ENCODE data around the gene INMT.
"Not testable (repeated sequence)": the region's sequence is repeated elsewhere in the genome, so short reads cannot be mapped to it uniquely, and the experiment has no call there.

INMT gene

DNA sequence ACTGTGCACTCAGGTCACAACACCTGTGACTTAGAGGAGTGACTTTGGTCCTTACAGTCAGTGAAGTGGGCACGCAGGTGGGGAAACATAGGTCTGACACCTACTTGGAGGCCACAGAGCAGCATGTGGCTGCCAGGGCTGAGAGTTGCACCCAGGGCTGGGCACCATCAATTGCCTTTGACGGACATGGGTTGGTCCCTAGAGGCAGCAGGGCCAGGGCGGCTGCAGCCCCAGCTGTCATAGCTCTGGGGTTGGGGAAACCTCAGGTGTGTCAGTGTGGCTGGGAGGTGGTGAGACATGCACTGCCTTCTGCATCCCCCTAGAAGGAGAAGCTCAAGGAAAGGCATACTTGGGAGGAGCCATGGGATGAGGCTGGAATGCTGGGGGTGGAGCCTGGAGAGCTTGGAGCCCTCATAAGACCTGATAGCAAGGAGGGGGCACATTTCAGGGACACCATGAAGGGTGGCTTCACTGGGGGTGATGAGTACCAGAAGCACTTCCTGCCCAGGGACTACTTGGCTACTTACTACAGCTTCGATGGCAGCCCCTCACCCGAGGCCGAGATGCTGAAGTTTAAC lies at the start of gene INMT:
TSS of gene INMT (plus strand) at position 440 of the 578 bp plus-strand sequence. CDS start at position 456, 16 bp downstream.
- Mint-ChIP-seq H3K4me1 (ENCODE audit: low read depth) (no peaks in the 10 kb centered on the region), H3K36me3 (no peaks in the 10 kb centered on the region), H3K27ac (no peak within 1 kb of the TSS), H3K27me3 (no peaks in the 10 kb centered on the region), H3K9me3 (ENCODE audit: low read depth) (no peaks in the 10 kb centered on the region), H3K4me3 (no peak within 1 kb of the TSS)

DNA sequence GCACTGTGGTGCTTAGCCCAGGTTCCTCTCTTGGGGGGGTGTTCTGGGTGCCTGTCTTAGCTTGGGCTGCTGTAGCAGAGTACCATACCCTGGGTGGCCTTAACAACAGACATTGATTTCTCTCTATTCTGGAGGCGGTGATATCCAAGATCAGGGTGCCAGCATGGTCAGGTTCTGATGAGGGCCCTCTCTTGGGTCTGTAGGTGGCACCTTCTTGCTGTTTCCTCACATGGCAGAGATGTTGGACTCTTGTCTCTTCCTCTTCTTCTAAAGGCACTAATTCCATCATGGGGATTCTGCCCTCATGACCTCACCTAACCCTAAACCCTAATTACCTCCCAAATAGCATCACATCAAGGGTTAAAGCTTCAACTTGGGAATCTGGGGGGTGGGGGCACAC lies 49.7 kb upstream of the INMT start:
- no peak overlapping the region for H3K4me3 Mint-ChIP-seq
- H3K27me3 Mint-ChIP-seq = no peaks in the 10 kb centered on the region
- H3K9me3 Mint-ChIP-seq (ENCODE audit: low read depth) = no peaks in the 10 kb centered on the region
- no peaks in the 10 kb centered on the region for H3K36me3 Mint-ChIP-seq
- peaks cover 3% of the 10 kb centered on the region for H3K4me1 Mint-ChIP-seq (ENCODE audit: low read depth)
- H3K27ac Mint-ChIP-seq = no peak overlapping the region

DNA sequence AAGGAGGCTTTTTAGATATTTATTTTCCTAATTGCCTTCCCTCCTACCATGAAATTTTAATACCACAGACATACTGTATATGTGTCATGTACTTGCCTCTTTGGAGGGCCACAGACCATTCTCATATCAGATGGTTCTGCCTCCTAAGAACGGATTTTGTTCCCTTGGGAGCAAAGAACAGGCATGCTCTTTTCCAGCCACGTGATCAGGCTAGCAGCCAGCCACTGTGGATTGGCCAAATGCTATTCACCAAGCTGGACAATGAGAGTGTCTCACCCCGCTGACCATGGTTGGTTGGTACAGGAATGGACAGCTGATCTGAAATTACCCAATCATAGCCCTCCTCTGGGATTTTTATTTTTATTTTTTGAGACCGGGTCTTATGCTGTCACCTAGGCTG lies 48.2 kb upstream of the INMT start:
- Mint-ChIP-seq H3K4me3 (no peak overlapping the region), H3K4me1 (ENCODE audit: low read depth) (peaks cover 1% of the 10 kb centered on the region), H3K36me3 (no peaks in the 10 kb centered on the region), H3K27me3 (no peaks in the 10 kb centered on the region), H3K27ac (no peak overlapping the region), H3K9me3 (ENCODE audit: low read depth) (no peaks in the 10 kb centered on the region)

DNA sequence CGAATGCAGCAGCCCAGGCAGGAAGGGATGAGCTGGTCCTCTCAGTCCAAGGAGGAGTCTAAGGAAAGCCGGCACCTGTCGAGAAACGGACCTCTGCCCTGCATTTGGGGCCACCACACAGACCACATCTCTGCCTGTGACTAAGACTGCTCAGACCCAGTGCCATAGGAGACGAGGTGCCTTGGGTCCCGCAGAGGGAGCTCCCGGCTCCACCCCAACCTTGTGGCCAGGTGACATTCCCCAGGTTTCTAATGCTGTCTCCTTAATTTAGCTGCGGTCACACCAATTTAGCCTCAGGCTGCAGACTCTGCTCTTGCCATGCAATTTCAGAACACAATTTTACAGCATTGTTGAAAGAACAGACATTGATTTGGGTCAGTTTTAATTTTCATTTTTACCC lies 46.9 kb upstream of the INMT start:
- Mint-ChIP-seq H3K27me3 (no peaks in the 10 kb centered on the region), H3K4me1 (ENCODE audit: low read depth) (peaks cover 1% of the 10 kb centered on the region), H3K27ac (no peak overlapping the region), H3K36me3 (no peaks in the 10 kb centered on the region), H3K4me3 (no peak overlapping the region), H3K9me3 (ENCODE audit: low read depth) (no peaks in the 10 kb centered on the region)

DNA sequence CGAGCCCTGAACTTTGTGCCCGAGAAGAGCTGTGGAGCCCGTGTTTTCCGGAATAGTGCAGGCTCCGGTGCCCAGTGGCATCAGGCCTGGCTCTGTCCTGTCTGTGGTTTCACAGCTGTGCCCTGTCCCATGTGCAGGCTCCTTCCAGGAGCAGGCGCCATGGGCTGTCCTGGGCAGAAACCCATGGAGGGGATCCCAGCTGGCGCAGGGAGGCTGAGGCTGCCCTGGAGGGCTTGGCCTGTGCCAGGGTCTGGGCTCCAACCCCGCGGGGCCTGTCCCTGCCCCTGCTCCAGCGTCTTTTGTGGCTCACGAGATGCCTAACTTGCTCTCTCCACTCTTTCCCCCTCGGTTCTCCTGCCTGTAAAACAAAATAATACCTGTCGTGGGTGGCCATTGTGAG lies 46.3 kb upstream of the INMT start:
- peaks cover 1% of the 10 kb centered on the region for H3K4me1 Mint-ChIP-seq (ENCODE audit: low read depth)
- H3K27me3 Mint-ChIP-seq = no peaks in the 10 kb centered on the region
- H3K9me3 Mint-ChIP-seq (ENCODE audit: low read depth) = no peaks in the 10 kb centered on the region
- H3K27ac Mint-ChIP-seq = no peak overlapping the region
- no peaks in the 10 kb centered on the region for H3K36me3 Mint-ChIP-seq
- no peak overlapping the region for H3K4me3 Mint-ChIP-seq

DNA sequence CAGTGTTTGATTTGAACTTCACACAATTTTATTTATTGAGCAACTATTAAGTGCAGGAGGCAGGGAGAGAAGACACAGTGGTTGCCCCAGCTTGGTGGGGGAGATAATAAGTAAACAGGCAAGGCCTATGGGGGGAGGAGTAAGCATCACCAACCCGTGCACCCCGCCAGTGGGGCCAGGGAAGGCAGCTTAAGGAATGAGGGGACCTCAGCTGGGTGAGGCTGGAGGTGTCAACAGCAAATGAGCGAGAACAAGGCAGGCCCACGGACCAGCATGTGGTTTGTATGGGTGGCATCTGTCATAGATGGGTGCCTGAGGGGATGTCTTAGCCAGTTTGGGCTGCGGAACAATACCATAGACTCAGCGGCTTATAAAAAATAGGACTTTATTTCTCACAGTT lies 45.6 kb upstream of the INMT start:
- H3K27me3 Mint-ChIP-seq = no peaks in the 10 kb centered on the region
- no peaks in the 10 kb centered on the region for H3K36me3 Mint-ChIP-seq
- no peak overlapping the region for H3K4me3 Mint-ChIP-seq
- H3K4me1 Mint-ChIP-seq (ENCODE audit: low read depth) = peaks cover 1% of the 10 kb centered on the region
- no peaks in the 10 kb centered on the region for H3K9me3 Mint-ChIP-seq (ENCODE audit: low read depth)
- no peak overlapping the region for H3K27ac Mint-ChIP-seq

DNA sequence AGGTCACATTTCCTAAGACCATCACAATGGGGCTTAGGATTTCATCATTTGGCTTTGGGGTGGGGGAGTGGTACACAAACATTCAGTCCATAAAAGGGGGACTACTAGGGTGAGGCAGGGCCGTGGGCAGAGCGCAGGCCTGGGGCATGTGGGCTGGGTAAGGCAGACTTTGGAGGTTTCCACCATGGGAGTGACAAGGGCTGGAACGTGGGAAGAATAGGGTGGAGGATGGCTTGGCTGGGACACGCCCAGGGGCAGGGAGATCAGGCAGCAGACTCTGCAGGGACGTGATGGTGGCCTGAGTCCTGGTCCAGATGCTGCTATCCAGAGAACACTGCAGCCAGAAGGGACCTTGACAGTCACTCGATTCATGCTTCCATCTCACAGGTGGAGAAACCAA lies 45.0 kb upstream of the INMT start:
- H3K36me3 Mint-ChIP-seq = no peaks in the 10 kb centered on the region

DNA sequence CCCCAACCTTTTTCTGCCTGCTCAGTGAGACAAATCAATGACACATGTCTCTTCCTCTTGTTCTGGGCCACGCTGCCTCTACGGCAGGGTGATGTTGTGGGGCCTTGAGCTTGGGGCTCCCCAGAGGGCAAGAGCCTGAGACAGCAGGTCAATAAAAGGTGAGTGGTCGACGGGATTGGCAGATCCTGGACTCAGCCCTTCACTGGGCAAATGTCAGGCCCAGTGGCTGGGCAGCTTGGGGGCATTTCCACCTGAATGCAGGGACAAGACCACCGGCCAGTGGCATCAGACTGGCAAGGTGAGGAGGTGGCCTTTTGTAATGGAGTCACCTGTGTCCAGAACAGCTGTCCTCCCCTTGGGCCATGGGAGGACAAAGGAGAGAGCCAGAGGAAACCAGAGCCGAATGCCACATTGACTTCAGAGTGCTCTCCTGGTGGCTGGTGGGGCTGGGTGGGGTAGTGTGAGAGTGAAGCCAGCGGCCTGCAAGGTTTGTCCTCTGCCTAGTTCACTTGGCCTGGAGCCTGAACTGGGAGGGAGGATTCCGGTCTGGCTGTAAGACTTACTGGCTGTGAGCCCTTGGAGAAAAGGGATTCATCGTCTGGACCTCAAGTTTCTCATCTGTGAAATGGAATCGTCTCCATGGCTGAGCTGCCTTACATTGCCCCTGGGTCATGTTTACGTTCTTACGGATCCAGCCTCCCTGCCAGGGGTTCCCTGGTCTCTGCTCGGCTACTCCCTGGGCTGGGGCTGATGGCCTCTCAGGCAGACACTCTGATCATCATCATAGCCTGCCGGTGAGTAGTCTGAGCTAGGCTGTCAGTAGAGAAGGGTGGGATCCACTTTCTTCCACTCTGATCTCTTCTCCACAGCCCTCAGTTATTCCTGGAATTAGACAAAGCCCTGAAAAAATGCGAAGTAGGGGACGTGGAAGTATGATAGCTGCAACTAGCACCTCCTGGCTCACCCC lies 44.3 kb upstream of the INMT start:
- no peaks in the 10 kb centered on the region for H3K4me1 Mint-ChIP-seq (ENCODE audit: low read depth)

More for the DNA sequence above, 45.0 kb upstream of the INMT start:
- Mint-ChIP-seq H3K27me3 (no peaks in the 10 kb centered on the region), H3K4me1 (ENCODE audit: low read depth) (no peaks in the 10 kb centered on the region), H3K4me3 (no peak overlapping the region), H3K27ac (no peak overlapping the region), H3K9me3 (ENCODE audit: low read depth) (no peaks in the 10 kb centered on the region)

DNA sequence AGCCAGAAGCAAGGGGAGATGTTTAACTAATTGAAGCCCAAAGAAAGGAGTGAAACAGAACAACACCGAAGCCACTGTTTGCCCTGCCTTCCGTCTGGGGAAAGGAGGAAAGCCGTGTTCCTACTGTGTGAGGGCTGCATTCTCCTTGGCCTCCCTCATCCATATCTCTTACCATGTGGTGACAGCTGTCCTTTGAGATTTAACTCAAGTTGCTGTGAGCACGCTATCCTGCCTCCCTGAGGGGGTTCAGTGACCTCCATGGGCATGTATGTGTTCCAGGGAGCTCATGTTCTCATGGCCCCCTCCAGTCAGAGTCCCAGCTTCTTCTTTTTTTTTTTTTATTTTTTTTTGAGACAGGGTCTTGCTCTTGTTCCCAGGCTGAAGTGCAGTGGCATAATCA lies 43.5 kb upstream of the INMT start:
- Mint-ChIP-seq H3K27me3 (no peaks in the 10 kb centered on the region), H3K36me3 (no peaks in the 10 kb centered on the region), H3K9me3 (ENCODE audit: low read depth) (no peaks in the 10 kb centered on the region), H3K27ac (no peak overlapping the region), H3K4me3 (no peak overlapping the region), H3K4me1 (ENCODE audit: low read depth) (no peaks in the 10 kb centered on the region)

More for the DNA sequence above, 44.3 kb upstream of the INMT start:
- Mint-ChIP-seq H3K9me3 (ENCODE audit: low read depth) (no peaks in the 10 kb centered on the region), H3K4me3 (no peak overlapping the region), H3K36me3 (no peaks in the 10 kb centered on the region), H3K27me3 (no peaks in the 10 kb centered on the region), H3K27ac (no peak overlapping the region)

DNA sequence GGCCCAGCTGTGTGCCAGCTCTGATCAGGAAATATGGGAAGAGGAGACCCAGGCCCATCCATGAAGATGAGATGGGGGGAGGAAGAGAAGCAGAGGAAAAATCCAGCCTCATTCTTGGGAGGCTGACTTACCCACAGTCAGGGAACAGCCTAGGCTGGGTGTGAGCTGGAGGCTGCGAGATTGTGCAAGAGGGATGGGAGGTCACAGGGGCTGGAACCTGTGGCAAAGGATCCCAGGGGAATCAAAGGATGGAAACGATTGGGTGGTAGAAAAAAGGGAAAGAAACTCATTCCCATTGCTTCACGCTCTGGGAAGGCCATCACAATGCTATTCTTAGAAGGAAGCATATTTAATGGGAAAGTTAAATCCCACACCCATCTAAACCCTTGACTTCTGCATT lies 43.0 kb upstream of the INMT start:
- H3K4me3 Mint-ChIP-seq = no peak overlapping the region
- no peaks in the 10 kb centered on the region for H3K4me1 Mint-ChIP-seq (ENCODE audit: low read depth)
- no peaks in the 10 kb centered on the region for H3K27me3 Mint-ChIP-seq
- H3K9me3 Mint-ChIP-seq (ENCODE audit: low read depth) = no peaks in the 10 kb centered on the region
- H3K27ac Mint-ChIP-seq = no peak overlapping the region
- no peaks in the 10 kb centered on the region for H3K36me3 Mint-ChIP-seq

DNA sequence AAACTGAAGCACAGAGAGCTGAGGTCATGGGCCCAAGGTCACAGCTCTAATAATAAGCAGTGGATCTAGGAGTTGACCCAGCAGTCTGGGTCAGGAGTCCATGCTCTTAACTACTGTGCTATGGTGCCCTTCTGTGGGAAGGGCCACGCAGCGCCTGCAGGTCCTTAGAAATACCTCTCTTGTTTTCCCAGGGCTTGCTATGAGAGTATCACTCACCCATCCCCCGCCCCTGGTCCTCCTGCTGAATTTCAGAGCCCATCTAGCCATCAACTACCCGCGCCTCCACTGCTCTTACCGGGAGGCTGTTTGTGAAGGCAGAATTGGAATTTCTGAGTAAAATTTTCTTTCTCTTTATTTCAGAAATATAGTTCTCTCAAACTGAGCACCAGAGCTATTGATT lies 42.4 kb upstream of the INMT start:
- H3K27ac Mint-ChIP-seq = no peak overlapping the region
- H3K4me1 Mint-ChIP-seq (ENCODE audit: low read depth) = no peaks in the 10 kb centered on the region
- no peaks in the 10 kb centered on the region for H3K27me3 Mint-ChIP-seq
- H3K36me3 Mint-ChIP-seq = no peaks in the 10 kb centered on the region
- no peaks in the 10 kb centered on the region for H3K9me3 Mint-ChIP-seq (ENCODE audit: low read depth)
- no peak overlapping the region for H3K4me3 Mint-ChIP-seq

DNA sequence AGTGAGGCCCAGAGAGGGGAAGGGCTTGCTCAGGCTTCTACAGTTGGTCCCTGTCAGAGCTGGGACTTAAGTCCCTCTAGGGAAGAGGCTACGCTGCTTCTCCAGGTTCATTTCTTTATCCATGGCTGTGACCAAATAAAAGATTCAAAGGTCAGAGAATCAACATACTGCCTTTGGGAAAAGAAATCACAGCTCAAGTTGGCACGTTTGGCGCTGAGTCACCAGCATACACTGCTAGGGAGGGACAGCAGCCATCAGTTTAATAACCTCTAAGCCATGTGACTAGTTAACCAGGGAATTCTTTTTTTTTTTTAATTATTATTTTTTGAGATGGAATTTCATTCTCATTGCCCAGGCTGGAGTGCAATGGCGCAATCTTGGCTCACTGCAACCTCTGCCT lies 41.3 kb upstream of the INMT start:
- Mint-ChIP-seq H3K27me3 (no peaks in the 10 kb centered on the region), H3K36me3 (peaks cover 3% of the 10 kb centered on the region), H3K27ac (no peak overlapping the region), H3K4me1 (ENCODE audit: low read depth) (no peaks in the 10 kb centered on the region), H3K4me3 (no peak overlapping the region), H3K9me3 (ENCODE audit: low read depth) (no peaks in the 10 kb centered on the region)

DNA sequence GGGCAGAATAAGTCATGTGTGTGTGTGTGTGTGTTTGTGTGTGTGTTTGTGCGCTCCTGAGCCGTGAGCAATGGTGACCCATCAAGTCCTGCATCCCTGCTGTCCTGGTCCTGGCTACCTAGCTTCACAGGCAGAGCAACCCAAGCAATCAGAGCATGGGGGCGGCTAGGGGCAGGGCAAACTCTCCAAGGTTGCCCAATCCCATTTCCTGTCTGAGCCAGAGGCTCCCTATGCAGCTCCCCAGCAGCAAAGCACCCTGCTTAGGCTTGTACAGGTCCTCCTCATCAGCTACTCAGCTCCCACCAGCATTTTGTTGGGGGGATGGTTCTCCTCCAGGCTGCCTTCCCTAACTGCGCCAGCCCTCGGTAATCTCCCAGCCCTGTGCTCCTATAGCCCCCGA lies 38.5 kb upstream of the INMT start:
- H3K9me3 Mint-ChIP-seq (ENCODE audit: low read depth) = peaks cover 14% of the 10 kb centered on the region
- no peak overlapping the region for H3K4me3 Mint-ChIP-seq
- no peaks in the 10 kb centered on the region for H3K27me3 Mint-ChIP-seq
- peaks cover 18% of the 10 kb centered on the region for H3K36me3 Mint-ChIP-seq
- H3K4me1 Mint-ChIP-seq (ENCODE audit: low read depth) = no peaks in the 10 kb centered on the region
- no peak overlapping the region for H3K27ac Mint-ChIP-seq

DNA sequence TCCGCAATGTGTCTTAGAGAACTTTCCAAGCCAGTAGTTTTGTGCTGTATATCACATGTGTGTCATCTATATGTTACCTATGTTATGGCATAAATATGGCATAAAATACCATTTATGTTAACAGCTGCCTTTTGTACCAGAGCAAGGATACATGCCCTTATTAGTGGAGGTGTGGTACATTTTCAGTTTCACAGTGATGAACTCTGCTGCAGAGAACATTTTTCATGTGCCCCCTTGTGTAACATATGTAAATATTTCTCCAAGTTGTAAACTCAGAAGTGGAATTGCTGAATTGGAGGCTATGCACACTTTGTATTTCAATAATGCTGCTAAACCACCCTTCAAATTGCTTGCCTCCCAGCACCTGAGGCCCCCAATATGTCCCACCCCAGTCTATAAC lies 37.8 kb upstream of the INMT start:
- Mint-ChIP-seq H3K4me1 (ENCODE audit: low read depth) (no peaks in the 10 kb centered on the region), H3K27ac (no peak overlapping the region), H3K36me3 (peaks cover 25% of the 10 kb centered on the region), H3K4me3 (no peak overlapping the region), H3K9me3 (ENCODE audit: low read depth) (peaks cover 21% of the 10 kb centered on the region), H3K27me3 (no peaks in the 10 kb centered on the region)

DNA sequence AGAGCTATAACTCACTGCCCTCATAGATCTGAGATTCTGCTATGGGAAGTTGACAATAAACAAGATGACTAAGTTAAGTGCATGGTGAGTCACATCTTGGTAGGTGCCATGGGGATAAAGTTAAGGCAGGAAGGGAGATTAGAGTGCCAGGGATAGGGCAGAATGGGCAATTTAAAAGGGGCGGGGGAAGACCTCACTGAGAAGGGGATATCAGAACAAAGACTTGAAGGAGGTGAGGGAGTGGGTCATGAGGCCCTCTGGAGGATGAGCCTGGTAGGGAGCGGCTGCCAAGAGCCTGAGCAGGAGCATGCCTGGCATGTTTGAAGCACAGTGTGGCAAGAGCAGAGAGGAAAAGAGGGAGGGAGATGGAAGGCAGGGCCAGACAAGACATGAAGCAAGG lies 34.8 kb upstream of the INMT start:
- H3K27me3 Mint-ChIP-seq = no peaks in the 10 kb centered on the region
- no peak overlapping the region for H3K4me3 Mint-ChIP-seq
- H3K36me3 Mint-ChIP-seq = peaks cover 37% of the 10 kb centered on the region
- peaks cover 25% of the 10 kb centered on the region for H3K9me3 Mint-ChIP-seq (ENCODE audit: low read depth)
- H3K4me1 Mint-ChIP-seq (ENCODE audit: low read depth) = peaks cover under 1% of the 10 kb centered on the region
- no peak overlapping the region for H3K27ac Mint-ChIP-seq

DNA sequence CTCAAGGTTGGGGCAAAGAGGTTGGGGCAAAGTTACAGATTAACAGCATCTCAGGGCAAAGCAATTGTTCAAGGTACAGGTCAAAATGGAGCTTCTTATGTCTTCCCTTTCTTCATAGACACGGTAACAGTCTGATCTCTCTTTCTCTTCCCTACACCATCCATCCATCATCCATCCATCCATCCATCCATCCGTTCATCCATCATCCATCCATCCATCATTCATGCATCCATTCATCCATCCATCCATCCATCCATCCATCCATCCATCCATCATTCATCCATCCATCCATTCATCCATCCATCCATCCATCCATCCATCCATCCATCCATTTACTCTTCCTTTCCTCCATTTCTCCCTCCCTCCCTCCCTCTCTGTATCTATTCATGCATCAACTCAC lies 32.5 kb upstream of the INMT start:
- Mint-ChIP-seq H3K36me3 (peaks cover 39% of the 10 kb centered on the region), H3K9me3 (ENCODE audit: low read depth) (peaks cover 25% of the 10 kb centered on the region)
- H3K27ac Mint-ChIP-seq; H3K4me3 Mint-ChIP-seq; H3K27me3 Mint-ChIP-seq; H3K4me1 Mint-ChIP-seq (ENCODE audit: low read depth): not testable (repeated sequence)

Measured in activated naive CD8-positive, alpha-beta T cell (primary cell).